K562 (cell line): Measurements from ENCODE around the gene MINAR1. TPM values are rescaled to one million over a fixed set of nuclear protein-coding genes. Genes with fewer than 3 reads are reported as not detected.

Experiments used
- ATAC-seq: fragments of 200-7000 bp; cut with Tn5 transposase; 3 replicates; pipeline ENCODE4 v1.9.1; 2020; ENCODE audit warnings: moderate library complexity
- BruUV-seq: library from RNA; stranded (reverse); fragments of 400-500 nt; replicated peaks from 2 replicates; lab custom pipeline; 2021; lab: Mats Ljungman, UMichigan
- CTCF ChIA-PET: fragments of 300-600 bp; formaldehyde crosslinking; extraction: SDS; loops from one replicate; lab custom pipeline; 2021; ENCODE audit warnings: low intra/inter-chr PET ratio; lab: Yijun Ruan, JAX
- POLR2A ChIA-PET: fragments of 300-600, 350-650 bp; sonication (Branson Sonifier 250); formaldehyde crosslinking; extraction: SDS; loops from one replicate; lab custom pipeline; 2021; ENCODE audit warnings: antibody characterized with exemption, inconsistent platforms; lab: Yijun Ruan, JAX
- DNase-seq, 4 experiments: peaks; one replicate each; pipeline versions ENCODE4 v3.0.0 to v3.0.0-alpha.2; 2011 to 2018; ENCODE audit warnings: low spot score in 3 of 4, mixed read lengths in 3 of 4; ENCODE audit errors: extremely low read depth in 1 of 4
- FAIRE-seq: peaks from 2 replicates; lab custom pipeline; 2011; peaks lifted over from hg19 to GRCh38; lab: Jason Lieb, UNC
- H2AFZ ChIP-seq: 2 replicates; pipeline ENCODE4 v1.6.0; 2011; ENCODE audit warnings: low read depth, low read length, control low read depth, inconsistent platforms
- H3K27ac ChIP-seq: fragments of 200-600 bp; 3 replicates; pipeline ENCODE4 v1.8.0; 2011; ENCODE audit warnings: low read depth, mild to moderate bottlenecking, control low read depth, inconsistent platforms, low read length, moderate library complexity, mixed read lengths; ENCODE audit errors: extremely low read depth
- H3K27me3 ChIP-seq, 2 experiments: fragments of 300-600 bp in 1 of 2; 2 replicates in 1 of 2; 3 replicates in 1 of 2; pipeline versions ENCODE4 v1.6.0 to v1.8.0; 2011; ENCODE audit warnings: inconsistent platforms in 2 of 2, low read length in 2 of 2, mild to moderate bottlenecking in 1 of 2, mixed read lengths in 1 of 2, moderate library complexity in 1 of 2; ENCODE audit not compliant: control insufficient read depth in 2 of 2, insufficient read depth in 2 of 2
- H3K36me3 ChIP-seq: fragments of 300-600 bp; 3 replicates; pipeline ENCODE4 v1.8.0; 2011; ENCODE audit warnings: mild to moderate bottlenecking, low read length, inconsistent platforms; ENCODE audit not compliant: control insufficient read depth, insufficient read depth
- H3K4me1 ChIP-seq, 2 experiments: fragments of 200-600 bp in 1 of 2; replicated peaks in 1 of 2; 2 replicates in 1 of 2; 3 replicates in 1 of 2; pipeline versions ENCODE4 v1.5.1 to v1.8.0; 2011; ENCODE audit warnings: inconsistent platforms in 2 of 2, low read length in 2 of 2, mild to moderate bottlenecking in 1 of 2, mixed read lengths in 1 of 2, moderate library complexity in 1 of 2; ENCODE audit not compliant: control insufficient read depth in 2 of 2, insufficient read depth in 2 of 2
- H3K4me2 ChIP-seq: 2 replicates; pipeline ENCODE4 v1.6.1; 2011; ENCODE audit warnings: low read length, control low read depth, inconsistent platforms, mixed read lengths; ENCODE audit not compliant: insufficient read depth
- H3K4me3 ChIP-seq: fragments of 200-600 bp; sonication (generic), shearing (Covaris generic); 2 replicates; pipeline ENCODE4 v1.5.1; 2016; ENCODE audit warnings: control low read depth, inconsistent platforms
- H3K79me2 ChIP-seq: fragments of 200-600 bp; 3 replicates; pipeline ENCODE4 v1.8.0; 2011; ENCODE audit warnings: low read length, inconsistent platforms; ENCODE audit not compliant: control insufficient read depth, insufficient read depth
- H3K9ac ChIP-seq, 2 experiments: 2 replicates each; pipeline versions ENCODE4 v1.6.0 to v1.6.1; 2011; ENCODE audit warnings: low read depth in 2 of 2, low read length in 2 of 2, control low read depth in 1 of 2, inconsistent platforms in 1 of 2, mild to moderate bottlenecking in 1 of 2, mixed read lengths in 1 of 2; ENCODE audit not compliant: insufficient read depth in 1 of 2
- H3K9me1 ChIP-seq: one replicate; pipeline ENCODE4 v1.6.0; 2011; ENCODE audit warnings: inconsistent platforms, mild to moderate bottlenecking, low read length, moderate library complexity; ENCODE audit not compliant: control insufficient read depth, insufficient read depth
- H3K9me3 ChIP-seq: replicated peaks from 2 replicates; pipeline ENCODE4 v1.5.1; 2011; ENCODE audit warnings: low read depth, low read length, inconsistent platforms; ENCODE audit not compliant: control insufficient read depth, insufficient read depth
- H4K20me1 ChIP-seq: replicated peaks from 2 replicates; pipeline ENCODE4 v1.6.1; 2011; ENCODE audit warnings: low read length, inconsistent platforms, mixed read lengths; ENCODE audit not compliant: control insufficient read depth, insufficient read depth
- FOXA3 ChIP-seq, 2 experiments: fragments of 450-650 bp in 1 of 2; sonication (generic) in 1 of 2; formaldehyde crosslinking; IDR thresholded peaks in 1 of 2; conservative IDR thresholded peaks in 1 of 2; 2 replicates each; pipeline versions ENCODE4 v1.4.0 to v1.8.0; 2020 to 2022; ENCODE audit warnings: mild to moderate bottlenecking in 2 of 2, missing genetic modification reagents in 1 of 2
- JUND ChIP-seq, 2 experiments: IDR thresholded peaks; 2 replicates in 1 of 2; 3 replicates in 1 of 2; pipeline ENCODE4 v1.6.1; 2011; ENCODE audit warnings: borderline replicate concordance in 2 of 2, low read depth in 2 of 2, low read length in 2 of 2, improper control_type of control experiment in 1 of 2, missing biosample characterization in 1 of 2, missing genetic modification characterization in 1 of 2, missing genetic modification reagents in 1 of 2
- KAT2B ChIP-seq: IDR thresholded peaks from one replicate; pipeline ENCODE4 v1.6.1; 2012; ENCODE audit warnings: low read depth, mild to moderate bottlenecking, control low read depth, inconsistent platforms, low read length, moderate library complexity
- KAT8 ChIP-seq: fragments of 450-650 bp; IDR thresholded peaks from 2 replicates; pipeline ENCODE4 v1.6.1; 2016; ENCODE audit warnings: low read depth, mild to moderate bottlenecking
- MEIS2 ChIP-seq: fragments of 450-650 bp; IDR thresholded peaks from 2 replicates; pipeline ENCODE4 v1.6.1; 2014; ENCODE audit warnings: mild to moderate bottlenecking; ENCODE audit not compliant: partially characterized antibody
- MXD1 ChIP-seq: fragments of 250-450 bp; sonication (Bioruptor Pico); IDR thresholded peaks from 2 replicates; pipeline ENCODE4 v1.8.0; 2021; ENCODE audit warnings: borderline replicate concordance, mild to moderate bottlenecking, moderate library complexity; ENCODE audit not compliant: poor library complexity, severe bottlenecking
- NFIX ChIP-seq: fragments of 250-450 bp; sonication (Bioruptor Pico); IDR thresholded peaks from 2 replicates; pipeline ENCODE4 v1.4.0; 2020; ENCODE audit warnings: low read depth, mild to moderate bottlenecking, moderate library complexity
- NR2C1 ChIP-seq, 2 experiments: fragments of 450-650 bp; IDR thresholded peaks; 2 replicates each; pipeline ENCODE4 v1.6.1; 2017; ENCODE audit warnings: mild to moderate bottlenecking in 2 of 2, antibody characterized with exemption in 1 of 2, inconsistent platforms in 1 of 2, missing compliant biosample characterization in 1 of 2, missing genetic modification characterization in 1 of 2
- PHTF2 ChIP-seq: fragments of 250-450 bp; sonication (Bioruptor Pico); IDR thresholded peaks from 2 replicates; pipeline ENCODE4 v1.5.0; 2021; ENCODE audit warnings: mild to moderate bottlenecking
- RBBP5 ChIP-seq: fragments of 200-600 bp; sonication (generic); IDR thresholded peaks from 2 replicates; pipeline ENCODE4 v1.6.1; 2012; ENCODE audit warnings: borderline replicate concordance, mild to moderate bottlenecking, low read length, control low read depth, inconsistent platforms; ENCODE audit not compliant: insufficient read depth, poor library complexity, severe bottlenecking
- STAT5A ChIP-seq: IDR thresholded peaks from 2 replicates; pipeline ENCODE4 v1.6.1; 2012; ENCODE audit warnings: low read length, inconsistent platforms, borderline replicate concordance
- TCF7L2 ChIP-seq: fragments of 150-350 bp; IDR thresholded peaks from 2 replicates; pipeline ENCODE4 v1.6.1; 2016; ENCODE audit warnings: low read depth, mild to moderate bottlenecking, low read length, moderate library complexity
- UBTF ChIP-seq, 2 experiments: IDR thresholded peaks; 2 replicates each; pipeline ENCODE4 v1.6.1; 2012; ENCODE audit warnings: improper control_type of control experiment in 2 of 2, low read depth in 2 of 2, low read length in 2 of 2, borderline replicate concordance in 1 of 2
- XRCC3 ChIP-seq: fragments of 450-650 bp; IDR thresholded peaks from 2 replicates; pipeline ENCODE4 v1.6.1; 2017; ENCODE audit warnings: mild to moderate bottlenecking, moderate library complexity
- ZBTB17 ChIP-seq: fragments of 450-650 bp; formaldehyde crosslinking; IDR thresholded peaks from 2 replicates; pipeline ENCODE4 v1.4.0; 2020; ENCODE audit warnings: mild to moderate bottlenecking
- ZNF175 ChIP-seq: fragments of 200-800 bp; sonication (Bioruptor generic); IDR thresholded peaks from 2 replicates; pipeline ENCODE4 v1.6.1; 2016; ENCODE audit warnings: low read depth, mild to moderate bottlenecking, missing genetic modification characterization, missing compliant biosample characterization
- ZNF23 ChIP-seq: fragments of 250-450 bp; sonication (Bioruptor Pico); IDR thresholded peaks from 2 replicates; pipeline ENCODE4 v1.4.0; 2020; ENCODE audit warnings: mild to moderate bottlenecking
- ZNF707 ChIP-seq: fragments of 250-450 bp; sonication (Bioruptor Pico); conservative IDR thresholded peaks from 2 replicates; pipeline ENCODE4 v1.8.0; 2022; ENCODE audit warnings: inconsistent platforms, mild to moderate bottlenecking, moderate library complexity
- WGBS: fragments of 100-300 bp; shearing (Covaris generic); methylation state at CpG from one replicate; pipeline ENCODE4 v1.1.6; 2016; ENCODE audit warnings: low coverage, mixed read lengths; ENCODE audit not compliant: insufficient coverage; ENCODE audit errors: missing lambda C conversion rate; 5-methylcytosine and 5-hydroxymethylcytosine counted together
- in situ Hi-C: fragments of 300-500 bp; cut with MboI; formaldehyde crosslinking; loops from 4 replicates; pipeline ENCODE4 v1.15.0; 2018; ENCODE audit warnings: inconsistent platforms, mixed read lengths
- intact Hi-C: fragments of 100-400 bp; cut with micrococcal nuclease; formaldehyde crosslinking; loops from 2 replicates; pipeline ENCODE4 v1.14.2; 2022
- polyA plus RNA-seq, 8 experiments: library from polyadenylated mRNA; depleted of rRNA in 4 of 8; stranded (reverse) in 5 of 8; unstranded in 3 of 8; fragments of >200 nt; fragmentation: Nextera tagmentation in 2 of 8; fragmentation: Illumina TruSeq in 1 of 8; extraction: Ambion mirVana in 2 of 8; extraction: Trizol in 1 of 8; gene quantifications; 2 replicates each; pipeline versions ENCODE4 v1.2.1 to v1.2.3, GENCODE V29; 2011 to 2014; ENCODE audit warnings: inconsistent platforms in 1 of 8, missing spikeins in 1 of 8
- total RNA-seq, 7 experiments: library from RNA; depleted of rRNA in 6 of 7; stranded (reverse); fragments of >200 nt in 6 of 7; fragmentation: Illumina TruSeq in 2 of 7; extraction: Trizol in 2 of 7; gene quantifications; 2 replicates each; pipeline versions ENCODE4 v1.2.1 to v1.2.3, GENCODE V29; 2011 to 2021; ENCODE audit warnings: low replicate concordance in 1 of 7

The MINAR1 gene
- total and polyA plus RNA-seq, 9 of the 15 experiments (the other 6 are each of a cell fraction or from before 2014, with no cell fraction given), result 0.21 to 1.2 (median 0.52) TPM

GRCh38 chr15:79396850-79397249 is 35.3 kb upstream of the MINAR1 start:
- no peaks in the 10 kb centered on the region for H3K79me2 ChIP-seq
- no peak overlapping the region for H2AFZ ChIP-seq
- no peaks in the 10 kb centered on the region for H3K27me3 ChIP-seq
- FAIRE-seq, result no peak
- no peak for ATAC-seq
- no peak overlapping the region for H3K4me2 ChIP-seq
- no peaks in the 10 kb centered on the region for H3K9me3 ChIP-seq
- H3K4me3 ChIP-seq, result no peak overlapping the region
- CTCF ChIA-PET, result no interaction called here
- in situ Hi-C loops, result no loop called here
- BruUV-seq, result no TSS peak
- DNase-seq, result no peak
- H3K27ac ChIP-seq, result no peak overlapping the region
- TF ChIP-seq FOXA3 (CRISPR knock-in tag; conservative IDR thresholded peaks at IDR 0.05 in 1 of 2, IDR thresholded peaks at IDR 0.05 in 1 of 2) (no peak), ZNF707 (CRISPR knock-in tag) (no peak), KAT8 (no peak), ZBTB17 (CRISPR knock-in tag) (no peak), RBBP5 (no peak), PHTF2 (CRISPR knock-in tag) (no peak), NR2C1 (IDR thresholded peaks at IDR 0.05) (no peak), NR2C1 (tag; IDR thresholded peaks at IDR 0.05) (no peak), ZNF23 (CRISPR knock-in tag) (no peak), MXD1 (CRISPR knock-in tag) (no peak), TCF7L2 (no peak), ZNF175 (CRISPR knock-in tag) (no peak), STAT5A (no peak), MEIS2 (no peak), KAT2B (no peak), UBTF (IDR thresholded peaks at IDR 0.05; ENCODE audit: borderline replicate concordance in 1 of 2, low read depth in 2 of 2, low read length in 2 of 2) (no peak), JUND (IDR thresholded peaks at IDR 0.05; ENCODE audit: borderline replicate concordance, low read depth, low read length) (no peak), JUND (tag; IDR thresholded peaks at IDR 0.05; ENCODE audit: borderline replicate concordance, low read depth, low read length) (no peak), NFIX (CRISPR knock-in tag) (no peak), XRCC3 (no peak)
- TF ChIP-seq, all 486 proteins: peak for 0
- Histone ChIP-seq H3K4me1 (no peaks in the 10 kb centered on the region), H3K9ac (no peak overlapping the region), H4K20me1 (no peaks in the 10 kb centered on the region), H3K36me3 (no peaks in the 10 kb centered on the region), H3K9me1 (no peaks in the 10 kb centered on the region)
- intact Hi-C loops, result no loop called here
- POLR2A ChIA-PET, result no interaction called here
- WGBS, result 28% methylated on average over 6 of the region's 6 CpGs
